ENCODE data around the gene ABHD16A.

The ABHD16A gene

DNA sequence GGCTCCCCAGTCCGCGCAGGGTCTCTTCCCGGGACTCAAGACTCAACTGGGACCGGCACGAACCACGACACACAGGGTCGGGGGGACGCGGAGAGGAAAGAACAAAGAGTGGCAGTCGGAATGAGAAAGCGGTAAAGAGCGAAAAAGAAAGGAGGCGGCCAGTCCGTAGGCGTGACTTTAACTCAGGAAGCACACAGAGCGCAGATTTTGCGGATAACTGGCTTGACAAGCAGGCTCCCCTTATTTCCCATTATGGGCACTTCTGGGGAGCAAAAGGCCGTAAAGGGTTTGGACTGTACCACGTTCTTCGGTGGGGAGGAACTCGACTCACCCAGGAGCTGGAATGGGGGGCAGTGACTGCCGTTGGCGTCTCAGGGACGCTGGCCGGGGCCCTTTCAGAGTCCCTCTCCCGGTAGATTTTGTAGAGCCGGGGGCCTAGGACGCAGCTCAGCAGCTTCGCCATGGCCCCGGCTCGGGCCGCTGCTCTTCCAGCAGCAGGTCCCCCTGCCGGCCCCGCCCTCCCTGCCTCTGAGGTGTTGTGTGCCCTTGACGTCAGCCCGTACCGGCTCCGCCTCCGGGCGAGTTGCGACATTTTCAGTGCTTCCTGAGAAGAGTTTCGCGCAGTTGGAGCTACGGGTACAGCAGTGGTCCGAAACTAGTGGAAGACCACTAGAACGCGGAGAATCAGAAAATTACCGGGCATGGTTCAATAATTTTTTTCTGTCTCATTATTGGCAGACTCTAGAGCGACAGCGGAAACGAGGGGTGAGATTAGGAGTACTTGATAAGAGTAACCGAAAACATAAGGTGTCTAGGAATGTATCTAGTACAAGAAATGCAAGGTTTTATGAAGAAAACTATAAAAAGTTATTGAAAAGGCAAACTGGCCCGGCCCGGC lies at the start of gene ABHD16A:
Gene ABHD16A (minus strand): TSS at position 506 of the 898 bp plus-strand sequence. CDS start 43 bp downstream, at position 463.
- DNase-seq (ENCODE audit: low read depth in 2 of 2) = peak; percentile 99
- peak within 1 kb of the TSS; percentile 86 to 93 for H3K4me3 ChIP-seq (replicated peaks in 1 of 2; ENCODE audit: low read depth in 2 of 2, low read length in 2 of 2)
- TF ChIP-seq, protein P1, sequence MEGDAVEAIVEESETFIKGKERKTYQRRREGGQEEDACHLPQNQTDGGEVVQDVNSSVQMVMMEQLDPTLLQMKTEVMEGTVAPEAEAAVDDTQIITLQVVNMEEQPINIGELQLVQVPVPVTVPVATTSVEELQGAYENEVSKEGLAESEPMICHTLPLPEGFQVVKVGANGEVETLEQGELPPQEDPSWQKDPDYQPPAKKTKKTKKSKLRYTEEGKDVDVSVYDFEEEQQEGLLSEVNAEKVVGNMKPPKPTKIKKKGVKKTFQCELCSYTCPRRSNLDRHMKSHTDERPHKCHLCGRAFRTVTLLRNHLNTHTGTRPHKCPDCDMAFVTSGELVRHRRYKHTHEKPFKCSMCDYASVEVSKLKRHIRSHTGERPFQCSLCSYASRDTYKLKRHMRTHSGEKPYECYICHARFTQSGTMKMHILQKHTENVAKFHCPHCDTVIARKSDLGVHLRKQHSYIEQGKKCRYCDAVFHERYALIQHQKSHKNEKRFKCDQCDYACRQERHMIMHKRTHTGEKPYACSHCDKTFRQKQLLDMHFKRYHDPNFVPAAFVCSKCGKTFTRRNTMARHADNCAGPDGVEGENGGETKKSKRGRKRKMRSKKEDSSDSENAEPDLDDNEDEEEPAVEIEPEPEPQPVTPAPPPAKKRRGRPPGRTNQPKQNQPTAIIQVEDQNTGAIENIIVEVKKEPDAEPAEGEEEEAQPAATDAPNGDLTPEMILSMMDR (IDR thresholded peaks at IDR 0.05; ENCODE audit: low read depth, low read length) = no peak

DNA sequence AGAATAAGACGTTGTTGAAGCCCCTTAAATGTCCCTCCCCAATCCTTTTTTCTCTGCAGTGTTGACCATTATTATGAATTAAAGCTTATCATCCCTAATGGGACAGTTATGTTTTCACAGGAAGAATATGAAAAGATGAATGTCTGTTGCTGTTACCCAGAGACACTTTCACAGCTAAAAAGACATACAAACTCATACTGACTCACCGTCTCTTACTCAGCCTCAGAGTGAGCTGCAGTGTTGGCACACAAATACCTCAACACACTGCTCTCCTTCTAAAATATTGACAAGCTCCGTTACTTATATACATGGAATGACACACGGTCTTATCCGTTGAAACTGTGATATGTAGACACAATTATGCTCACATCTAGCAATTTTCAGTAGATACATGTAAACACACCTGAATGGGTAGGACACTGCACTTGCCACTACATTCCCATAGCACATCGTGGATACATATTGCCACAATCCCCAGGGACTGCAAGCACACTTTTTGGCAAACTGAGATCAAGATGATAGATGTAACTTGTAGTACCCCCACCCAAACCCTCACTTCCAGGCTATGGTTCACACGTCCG lies 49.7 kb upstream of the ABHD16A start:
- TF ChIP-seq, protein P1 (IDR thresholded peaks at IDR 0.05; ENCODE audit: low read depth, low read length) = no peak
- no peak overlapping the region for H3K4me3 ChIP-seq (replicated peaks in 1 of 2; ENCODE audit: low read depth in 2 of 2, low read length in 2 of 2)
- DNase-seq (ENCODE audit: low read depth in 2 of 2) = peak; percentile 53 to 91

DNA sequence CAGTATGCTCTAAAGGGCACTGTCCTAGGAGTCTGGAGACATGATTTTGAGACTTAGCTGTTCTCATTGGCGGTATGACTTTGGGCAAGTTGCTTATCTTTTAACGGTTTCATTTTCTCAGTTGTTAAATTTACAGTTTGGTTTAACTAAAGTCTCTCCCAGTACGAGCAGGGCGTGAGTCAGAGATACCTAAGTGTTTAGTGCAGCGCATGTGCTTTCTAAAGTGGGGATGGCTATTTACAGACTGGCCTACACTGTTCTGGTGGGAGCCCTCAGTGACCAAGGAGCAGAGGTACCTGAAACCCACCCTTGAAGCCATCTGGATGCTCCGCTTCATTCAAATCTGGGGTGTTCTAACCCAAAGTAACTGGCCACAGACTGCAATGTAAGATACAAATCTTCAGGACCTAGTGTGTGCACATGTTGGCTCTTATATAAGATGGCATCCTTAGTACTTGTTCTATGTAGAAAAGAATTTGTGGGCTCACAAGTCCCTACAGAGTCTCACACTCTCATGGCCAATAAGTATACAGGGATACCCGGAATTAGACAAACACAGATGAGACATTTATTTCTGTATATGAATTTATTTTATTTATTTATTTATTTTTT lies 47.4 kb upstream of the ABHD16A start:
- no peak overlapping the region for H3K4me3 ChIP-seq (replicated peaks in 1 of 2; ENCODE audit: low read depth in 2 of 2, low read length in 2 of 2)
- peak in 1 of 2 donors; percentile 65 for DNase-seq (ENCODE audit: low read depth in 2 of 2)
- TF ChIP-seq, protein P1 (IDR thresholded peaks at IDR 0.05; ENCODE audit: low read depth, low read length) = no peak

DNA sequence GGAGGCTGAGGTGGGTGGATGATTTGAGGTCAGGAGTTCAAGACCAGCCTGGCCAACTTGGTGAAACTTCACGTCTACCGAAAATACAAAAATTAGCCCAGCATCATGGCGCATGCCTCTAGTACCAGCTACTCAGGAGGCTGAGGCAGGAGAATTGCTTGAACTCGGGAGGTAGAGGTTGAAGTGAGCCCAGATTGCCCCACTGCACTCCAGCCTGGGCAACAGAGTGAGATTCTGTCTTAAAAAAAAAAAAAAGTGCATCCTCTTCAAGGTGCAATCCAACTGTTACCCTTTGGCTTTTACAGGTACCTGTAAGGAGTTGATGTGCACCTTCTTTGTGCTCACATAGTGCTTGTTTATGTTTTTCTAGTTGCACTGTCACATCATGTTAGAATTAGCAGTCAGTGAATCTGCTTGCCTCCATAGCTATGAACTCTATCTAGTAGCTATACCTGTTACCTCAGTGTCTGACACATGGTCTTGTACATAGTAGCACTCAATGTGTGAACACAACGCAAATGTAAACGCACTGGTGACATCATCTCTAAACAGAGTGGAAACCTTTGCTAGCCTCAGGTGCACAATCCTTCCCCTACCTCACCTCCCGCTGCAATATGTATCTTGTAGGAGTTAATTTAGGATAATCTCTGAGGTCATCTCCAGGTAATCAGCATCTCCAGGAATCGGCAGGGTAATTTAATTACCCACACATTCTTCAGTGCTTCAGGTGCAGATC lies 46.3 kb upstream of the ABHD16A start:
- H3K4me3 ChIP-seq (replicated peaks in 1 of 2; ENCODE audit: low read depth in 2 of 2, low read length in 2 of 2) = no peak overlapping the region
- TF ChIP-seq, protein P1 (IDR thresholded peaks at IDR 0.05; ENCODE audit: low read depth, low read length) = no peak
- DNase-seq (ENCODE audit: low read depth in 2 of 2) = no peak

DNA sequence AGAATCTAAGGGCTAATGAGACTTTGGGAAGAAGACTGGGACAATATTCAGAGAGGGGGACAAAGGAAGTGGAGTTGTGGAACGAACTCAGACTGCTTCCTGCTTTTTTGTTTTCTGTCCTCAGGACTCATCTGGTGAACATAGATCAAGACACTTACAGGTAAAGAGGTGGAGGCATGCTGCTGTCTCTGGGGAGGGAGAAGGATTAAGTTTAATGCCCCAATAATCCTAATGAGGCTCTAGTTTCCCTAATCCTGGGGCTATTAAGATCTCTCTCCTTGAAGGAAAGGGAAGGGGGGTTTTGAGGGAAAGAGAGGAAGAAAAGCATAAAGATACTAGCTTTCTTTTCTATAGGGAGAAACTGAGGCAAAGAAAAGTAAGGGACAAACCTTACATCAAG lies 41.3 kb upstream of the ABHD16A start:
- DNase-seq (ENCODE audit: low read depth in 2 of 2) = no peak
- TF ChIP-seq, protein P1 (IDR thresholded peaks at IDR 0.05; ENCODE audit: low read depth, low read length) = no peak
- H3K4me3 ChIP-seq (replicated peaks in 1 of 2; ENCODE audit: low read depth in 2 of 2, low read length in 2 of 2) = no peak overlapping the region

DNA sequence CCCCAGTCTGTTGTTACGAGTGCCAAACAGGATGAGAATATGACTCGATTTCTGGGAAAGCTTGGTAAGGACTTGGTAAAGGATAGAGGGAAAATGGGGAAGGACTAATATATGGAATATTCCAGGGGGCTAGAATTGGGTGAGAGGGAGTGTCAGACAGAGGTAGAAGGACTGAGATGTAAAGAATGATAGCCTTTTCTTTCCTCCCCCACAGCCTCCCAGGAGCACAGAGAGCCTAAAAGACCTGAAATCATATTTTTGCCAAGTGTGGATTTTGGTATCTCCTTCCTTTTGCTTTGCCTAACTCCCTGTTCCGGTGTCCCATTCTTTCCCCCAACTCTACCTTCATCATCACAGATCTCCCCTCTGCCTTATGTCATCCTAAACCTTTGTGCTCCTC lies 39.8 kb upstream of the ABHD16A start:
- H3K4me3 ChIP-seq (replicated peaks in 1 of 2; ENCODE audit: low read depth in 2 of 2, low read length in 2 of 2) = no peak overlapping the region
- TF ChIP-seq, protein P1 (IDR thresholded peaks at IDR 0.05; ENCODE audit: low read depth, low read length) = no peak
- DNase-seq (ENCODE audit: low read depth in 2 of 2) = no peak

All from cardiac fibroblast (primary cell).